ENCODE results near the gene DHRS3. TPM values are rescaled to one million over a fixed set of nuclear protein-coding genes. Genes with fewer than 3 reads are reported as not detected.
"Not testable (repeated sequence)": the region's sequence is repeated elsewhere in the genome, so short reads cannot be mapped to it uniquely, and the experiment has no call there.

The DHRS3 gene
- total and polyA plus RNA-seq, 12 donors = 39.9 to 93.5 (median 63.7) TPM

GRCh38 chr1:12662556-12662955 is 44.5 kb upstream of the DHRS3 start:
- WGBS, 2 donors = 91 to 100% methylated on average over 1 of the region's 1 CpG
- ATAC-seq = no peak
- TF ChIP-seq, protein P1, sequence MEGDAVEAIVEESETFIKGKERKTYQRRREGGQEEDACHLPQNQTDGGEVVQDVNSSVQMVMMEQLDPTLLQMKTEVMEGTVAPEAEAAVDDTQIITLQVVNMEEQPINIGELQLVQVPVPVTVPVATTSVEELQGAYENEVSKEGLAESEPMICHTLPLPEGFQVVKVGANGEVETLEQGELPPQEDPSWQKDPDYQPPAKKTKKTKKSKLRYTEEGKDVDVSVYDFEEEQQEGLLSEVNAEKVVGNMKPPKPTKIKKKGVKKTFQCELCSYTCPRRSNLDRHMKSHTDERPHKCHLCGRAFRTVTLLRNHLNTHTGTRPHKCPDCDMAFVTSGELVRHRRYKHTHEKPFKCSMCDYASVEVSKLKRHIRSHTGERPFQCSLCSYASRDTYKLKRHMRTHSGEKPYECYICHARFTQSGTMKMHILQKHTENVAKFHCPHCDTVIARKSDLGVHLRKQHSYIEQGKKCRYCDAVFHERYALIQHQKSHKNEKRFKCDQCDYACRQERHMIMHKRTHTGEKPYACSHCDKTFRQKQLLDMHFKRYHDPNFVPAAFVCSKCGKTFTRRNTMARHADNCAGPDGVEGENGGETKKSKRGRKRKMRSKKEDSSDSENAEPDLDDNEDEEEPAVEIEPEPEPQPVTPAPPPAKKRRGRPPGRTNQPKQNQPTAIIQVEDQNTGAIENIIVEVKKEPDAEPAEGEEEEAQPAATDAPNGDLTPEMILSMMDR (IDR thresholded peaks at IDR 0.05) = no peak
- Histone ChIP-seq H3K27me3 (no peaks in the 10 kb centered on the region), H3K27ac (no peak overlapping the region), H3K36me3 (no peaks in the 10 kb centered on the region), H3K4me1 (peaks cover 0 to 7% (median 3%) of the 10 kb centered on the region in 9 donors), H3K4me3 (no peak overlapping the region), H3K9me3 (peaks cover 0 to 13% (median 4%) of the 10 kb centered on the region in 11 donors)
- intact Hi-C loops (cut with DNase I) = loop anchor here in 1 of 10 donors (10.0 kb wide), 1 partner anchor 348 kb away; no protein-coding TSS in a partner anchor
- no peak for DNase-seq

DNA sequence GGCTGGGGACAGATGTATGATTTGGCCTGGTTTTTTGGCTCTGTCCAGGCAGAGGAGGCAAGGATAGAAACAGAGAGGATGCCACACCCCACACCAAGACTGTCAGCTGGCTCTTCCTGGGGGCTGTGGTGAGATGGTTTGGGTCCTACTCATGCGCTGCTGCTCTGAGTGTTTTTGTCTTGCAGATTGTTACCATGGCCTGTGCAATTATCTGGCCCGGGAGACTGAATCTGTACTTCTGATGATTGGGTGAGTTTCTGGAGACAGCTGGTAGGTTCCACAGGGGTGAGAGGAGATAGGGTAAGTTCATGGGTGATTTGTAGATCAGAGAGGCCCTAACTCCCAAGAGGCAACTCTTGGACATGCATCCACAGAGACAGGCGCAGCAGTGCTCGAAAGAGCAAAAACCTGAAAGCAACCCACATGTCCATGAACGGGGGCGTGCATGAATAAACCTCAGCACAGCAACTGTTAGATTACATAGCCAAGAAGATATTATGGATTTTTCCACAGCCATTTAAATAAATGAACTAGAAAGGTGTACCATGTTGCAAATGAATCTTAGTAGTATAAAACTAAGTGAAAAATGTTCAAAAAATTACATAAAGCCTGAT is 43.7 kb upstream of the DHRS3 start:
- H3K4me3 ChIP-seq = no peak overlapping the region
- ATAC-seq (no peak), DNase-seq (no peak)
- H3K27me3 ChIP-seq = no peaks in the 10 kb centered on the region
- intact Hi-C loops (cut with DNase I) = loop anchor here in 1 of 10 donors (10.0 kb wide), 1 partner anchor 347 kb away; no protein-coding TSS in a partner anchor
- no peak overlapping the region for H3K27ac ChIP-seq
- TF ChIP-seq, protein P1 (IDR thresholded peaks at IDR 0.05) = no peak
- 77 to 81% methylated on average over 6 of the region's 6 CpGs for whole genome bisulfite sequencing, 2 donors
- H3K9me3 ChIP-seq = peaks cover 0 to 13% (median 4%) of the 10 kb centered on the region in 11 donors
- H3K36me3 ChIP-seq = no peaks in the 10 kb centered on the region
- H3K4me1 ChIP-seq = peaks cover 0 to 7% (median 3%) of the 10 kb centered on the region in 9 donors

DNA sequence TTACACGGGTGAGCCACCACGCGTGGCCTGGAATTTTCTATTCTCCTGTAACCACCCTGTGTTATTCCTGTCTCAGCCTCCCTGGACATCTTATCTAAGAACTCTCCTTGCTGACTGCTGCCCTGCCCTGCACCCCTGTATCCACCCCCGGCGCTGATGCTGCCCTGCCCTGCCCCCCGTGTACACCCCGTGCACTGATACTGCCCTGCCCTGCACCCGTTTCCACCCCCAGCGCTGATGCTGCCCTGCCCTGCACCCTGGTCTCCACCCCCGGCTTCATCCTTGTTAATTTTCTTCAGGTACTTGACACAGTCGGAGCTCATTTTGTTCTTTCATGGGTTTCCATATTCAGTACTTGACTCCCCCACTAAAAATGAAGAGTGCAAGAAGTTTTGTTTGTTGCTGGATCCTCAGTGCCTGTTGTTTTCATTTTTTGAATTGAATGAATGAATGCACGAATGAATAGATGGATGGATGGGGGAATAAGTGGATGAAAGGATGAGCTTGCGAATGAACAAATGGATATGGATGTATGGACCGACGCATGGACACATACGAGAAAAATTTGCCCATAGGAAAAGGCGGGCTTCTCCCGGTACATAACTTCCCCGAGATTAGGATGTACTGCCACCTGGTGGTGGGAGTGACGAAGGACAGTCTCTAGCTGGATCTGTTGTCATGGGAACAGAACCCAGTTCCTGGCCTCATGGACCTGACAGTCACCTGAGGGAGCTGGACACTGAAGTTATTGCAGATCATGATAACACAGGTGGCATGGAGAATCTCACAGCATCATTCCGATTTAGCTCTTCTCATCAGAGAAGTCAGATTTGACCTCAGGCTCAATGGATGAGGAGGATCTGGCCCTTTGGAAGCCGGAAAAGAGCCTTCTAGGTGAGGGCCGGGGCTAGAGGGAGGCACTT is 40.8 kb upstream of the DHRS3 start:
- peak; percentile 56 to 68 for DNase-seq
- H3K4me3 ChIP-seq = no peak overlapping the region
- ATAC-seq = peak; percentile 71 to 91 (median 86)
- H3K27me3 ChIP-seq = no peaks in the 10 kb centered on the region
- no peak overlapping the region for H3K27ac ChIP-seq
- intact Hi-C loops (cut with DNase I) = loop anchor here in 8 of 10 donors (1.0 to 10.0 kb wide), 8 partner anchors 36 to 384 kb away; no protein-coding TSS in a partner anchor
- peaks cover 0 to 7% (median 3%) of the 10 kb centered on the region in 9 donors for H3K4me1 ChIP-seq
- no peaks in the 10 kb centered on the region for H3K36me3 ChIP-seq
- H3K9me3 ChIP-seq = peaks cover 0 to 13% (median 4%) of the 10 kb centered on the region in 11 donors
- WGBS, 2 donors = 39 to 41% methylated on average over 23 of the region's 23 CpGs
- TF ChIP-seq, protein P1 (IDR thresholded peaks at IDR 0.05) = peak; percentile 94 to 98 (median 96)

DNA sequence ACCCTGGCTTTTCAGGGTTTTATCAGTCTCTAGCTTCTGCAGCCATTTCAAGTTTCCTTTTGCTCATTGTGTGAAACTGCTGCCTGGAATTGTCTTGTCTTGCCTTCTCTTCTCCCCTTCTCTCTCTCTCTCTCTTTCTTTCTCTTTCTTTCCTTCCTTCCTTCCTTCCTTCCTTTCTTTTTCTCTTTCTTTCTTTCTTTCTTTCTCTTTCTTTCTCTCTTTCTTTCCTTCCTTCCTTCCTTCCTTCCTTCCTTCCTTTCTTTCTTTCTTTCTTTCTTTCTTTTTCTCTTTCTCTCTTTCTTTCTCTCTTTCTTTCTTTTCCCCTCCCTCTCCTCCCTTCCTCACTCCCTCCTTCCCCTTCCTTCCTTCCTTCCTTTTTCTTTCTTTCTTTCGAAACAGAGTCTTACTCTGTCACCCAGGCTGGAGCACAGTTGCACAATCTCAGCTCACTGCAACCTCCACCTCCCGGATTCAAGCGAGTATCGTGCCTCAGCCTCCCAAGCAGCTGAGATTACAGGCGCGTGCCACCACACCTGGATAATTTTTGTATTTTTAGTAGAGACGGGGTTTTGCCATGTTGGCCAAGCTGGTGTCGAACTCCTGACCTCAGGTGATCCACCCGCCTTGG is 40.0 kb upstream of the DHRS3 start:
- intact Hi-C loops (cut with DNase I) = loop anchor here in 8 of 10 donors (2.0 to 10.0 kb wide), 7 partner anchors 36 to 383 kb away; no protein-coding TSS in a partner anchor
- DNase-seq, H3K27ac ChIP-seq, H3K4me3 ChIP-seq, H3K27me3 ChIP-seq, H3K9me3 ChIP-seq, ATAC-seq, H3K36me3 ChIP-seq, H3K4me1 ChIP-seq: not testable (repeated sequence)
- WGBS, 2 donors = 91 to 95% methylated on average over 9 of the region's 9 CpGs
